Stimulated activated CD4-positive, alpha-beta T cell treated with anti-CD3 and anti-CD28 coated beads, Interleukin-1b, Interleukin-23, amount 100 ng/mL, for 4 hours (primary cell): ENCODE results near the gene IRX2.

ENCODE experiments used
- DNase-seq, 2 donors: peaks; one replicate each; pipeline ENCODE4 v3.0.0-alpha.2; 2020; ENCODE audit warnings: low read depth in 2 of 2

The IRX2 gene

DNA sequence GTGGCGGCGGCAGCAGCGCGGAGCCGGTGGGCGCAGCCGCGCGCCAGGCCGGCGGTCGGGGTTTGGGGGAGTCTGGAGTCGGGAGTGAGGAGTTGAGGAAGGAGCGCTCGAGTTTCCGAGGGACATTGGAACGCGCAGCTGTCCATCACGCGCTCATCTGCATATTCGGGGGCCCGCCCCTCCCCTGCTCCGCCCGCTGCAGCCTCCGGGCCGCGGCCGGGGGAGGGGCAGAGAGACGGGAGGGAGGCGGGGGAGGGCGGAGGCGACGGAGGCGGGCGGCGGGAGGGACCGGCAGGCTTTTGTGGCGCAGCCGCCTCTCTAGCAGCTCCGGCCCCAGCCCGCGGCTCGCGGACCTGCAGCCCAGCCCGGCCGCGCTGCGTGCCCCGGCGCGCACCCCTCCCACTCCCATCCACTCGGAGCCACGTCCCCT is at the start of gene IRX2:
TSS of gene IRX2 (minus strand) at position 86 of the 430 bp plus-strand sequence. CDS start 264 bp downstream, outside the sequence.
- no peak for DNase-seq

DNA sequence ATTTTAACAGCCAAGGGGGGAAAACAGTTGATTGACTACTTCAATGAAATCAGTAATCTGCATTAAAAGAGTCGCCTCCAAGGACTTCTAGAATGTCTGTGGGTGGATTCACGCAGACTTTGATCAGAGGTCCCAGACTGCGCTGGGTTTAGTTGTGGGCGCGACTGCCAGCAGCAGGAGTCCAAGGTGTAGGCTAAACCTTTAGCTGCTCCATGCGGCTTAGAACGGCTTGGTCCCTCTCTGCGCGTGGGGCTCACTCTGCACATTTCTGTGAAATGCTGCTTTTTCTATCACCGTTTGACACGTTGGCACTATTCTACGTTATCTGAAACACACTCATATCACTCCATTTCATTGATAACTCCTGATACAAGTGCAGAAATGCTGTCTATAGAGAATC is 48.6 kb upstream of the IRX2 start:
- no peak for DNase-seq

DNA sequence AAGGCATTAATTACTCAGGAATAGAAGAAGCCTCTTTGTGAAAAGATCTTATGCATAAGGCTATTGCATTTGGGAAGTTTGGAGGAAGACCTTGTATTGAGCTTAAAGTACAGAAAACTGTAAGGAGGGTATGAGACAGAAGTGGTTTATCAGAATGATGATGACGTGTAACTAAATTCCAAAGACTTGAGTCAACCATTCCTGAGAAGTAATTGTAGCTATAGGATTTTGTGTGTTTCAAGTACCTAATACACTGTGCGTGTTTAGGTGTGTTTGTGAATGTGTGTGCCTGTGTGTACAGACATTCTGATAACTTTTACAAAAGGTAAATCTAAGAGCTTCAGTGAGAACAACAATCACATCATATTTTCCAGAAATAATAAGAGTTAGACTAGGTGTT is 46.5 kb upstream of the IRX2 start:
- DNase-seq = no peak

DNA sequence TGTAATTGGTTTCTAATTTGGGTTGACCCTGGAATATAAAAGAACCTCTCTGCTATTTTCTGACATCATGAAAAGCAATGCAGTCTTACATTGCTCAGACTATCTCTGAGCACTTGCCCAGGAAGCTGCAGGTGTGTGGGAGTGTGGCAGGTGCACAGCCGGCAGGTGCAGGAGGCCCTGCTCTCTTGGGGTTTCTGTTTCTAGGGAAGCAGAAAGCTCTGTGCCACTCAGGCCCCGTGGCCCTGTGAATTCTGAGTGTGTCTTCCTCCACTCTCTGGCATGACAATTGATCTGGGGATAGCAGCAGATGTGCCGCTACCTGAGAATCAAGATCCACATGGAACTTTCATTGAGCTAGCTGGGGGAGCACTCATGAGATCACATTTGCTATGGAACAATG is 45.7 kb upstream of the IRX2 start:
- no peak for DNase-seq

DNA sequence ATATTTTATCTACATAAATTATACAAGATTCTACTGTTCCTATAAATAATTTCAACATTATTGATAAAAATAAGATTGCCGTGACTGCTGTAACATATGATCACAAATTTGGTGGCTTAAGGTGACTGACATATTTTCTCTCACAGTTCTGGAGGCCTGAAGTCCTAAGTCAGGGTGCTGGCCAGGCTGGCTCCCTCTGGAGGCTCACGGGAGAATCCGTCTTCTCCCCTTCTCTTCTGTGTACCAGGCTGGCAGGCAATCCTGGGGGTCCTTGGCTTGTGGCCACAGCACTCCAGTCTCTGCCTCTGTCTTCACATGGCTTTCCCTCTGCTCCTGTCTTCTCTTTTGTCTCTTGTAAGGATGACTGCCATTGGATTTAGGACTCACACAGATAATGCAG is 31.7 kb upstream of the IRX2 start:
- DNase-seq = no peak

DNA sequence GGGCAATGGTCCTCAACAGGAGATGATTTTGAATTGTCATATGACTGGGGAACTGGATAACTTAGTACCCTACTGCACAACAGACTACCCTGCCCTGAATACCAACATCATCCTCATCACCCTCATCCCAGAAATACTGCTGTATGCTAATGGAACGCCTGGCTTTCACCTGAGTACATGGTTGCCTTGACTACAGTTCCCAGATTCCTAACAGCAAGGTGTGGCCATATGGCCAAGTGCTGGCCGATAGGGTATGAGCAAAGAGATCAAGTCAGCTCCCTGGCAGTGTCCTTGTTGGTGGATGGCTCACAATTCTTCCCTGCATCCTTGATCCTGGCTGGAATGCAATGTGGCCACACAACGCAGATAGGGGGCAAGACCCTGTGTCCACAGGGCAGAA is 31.2 kb upstream of the IRX2 start:
- DNase-seq = no peak

DNA sequence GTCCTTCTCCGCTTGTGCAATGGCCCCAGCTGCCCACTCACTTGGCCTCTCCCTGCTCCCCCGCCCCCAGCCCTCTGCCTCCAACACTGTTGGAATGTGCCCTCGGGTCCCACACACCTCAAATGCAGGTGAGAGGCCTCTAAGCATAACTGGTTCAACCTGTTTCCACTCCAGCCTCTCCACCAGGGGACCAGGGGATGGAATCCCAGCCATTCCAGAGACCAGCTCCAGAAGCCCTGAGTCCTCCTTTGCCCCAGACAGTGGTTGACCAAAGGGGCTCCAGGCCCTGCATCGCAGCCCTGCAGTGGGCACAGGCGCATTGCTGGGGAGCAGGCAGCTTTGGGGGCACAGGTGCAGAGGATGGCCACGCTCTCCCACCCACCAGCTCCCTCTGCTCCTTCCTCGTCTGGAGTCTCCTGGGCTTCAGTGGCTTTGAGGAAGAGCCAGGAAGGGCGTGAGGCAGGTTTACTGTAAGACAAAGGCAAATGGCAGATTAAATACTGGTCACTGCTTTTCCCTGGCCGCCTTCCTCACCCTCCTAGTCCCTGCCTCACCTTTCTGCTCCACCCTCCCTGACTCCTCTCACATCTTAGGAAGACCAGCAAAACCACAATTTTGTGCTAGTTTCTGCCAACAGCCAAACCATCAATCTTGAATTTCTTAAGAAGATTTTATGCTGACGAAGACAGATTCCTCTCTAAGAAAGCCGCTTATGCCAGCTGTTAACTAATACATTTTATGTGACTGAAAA is 29.1 kb upstream of the IRX2 start:
- DNase-seq = no peak

DNA sequence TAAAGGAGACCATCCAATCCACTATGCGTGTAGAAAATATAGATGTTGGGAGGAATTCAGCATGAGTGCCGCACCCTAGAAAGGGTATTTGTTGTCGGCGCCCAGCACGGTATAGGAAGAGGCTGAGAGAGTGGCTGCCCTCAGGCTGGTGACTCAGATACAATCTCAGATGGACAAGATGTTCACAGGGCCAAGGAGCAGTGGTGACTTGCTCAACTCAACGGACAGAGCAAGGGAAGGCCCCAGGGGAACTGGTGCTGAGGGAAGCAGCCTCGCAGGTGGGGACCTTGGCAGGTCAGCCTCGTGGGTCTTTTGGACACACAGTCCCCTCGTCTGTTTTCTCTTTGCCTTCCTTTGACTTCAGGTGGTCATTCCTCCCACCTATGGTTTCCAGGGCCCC is 28.0 kb upstream of the IRX2 start:
- no peak for DNase-seq

DNA sequence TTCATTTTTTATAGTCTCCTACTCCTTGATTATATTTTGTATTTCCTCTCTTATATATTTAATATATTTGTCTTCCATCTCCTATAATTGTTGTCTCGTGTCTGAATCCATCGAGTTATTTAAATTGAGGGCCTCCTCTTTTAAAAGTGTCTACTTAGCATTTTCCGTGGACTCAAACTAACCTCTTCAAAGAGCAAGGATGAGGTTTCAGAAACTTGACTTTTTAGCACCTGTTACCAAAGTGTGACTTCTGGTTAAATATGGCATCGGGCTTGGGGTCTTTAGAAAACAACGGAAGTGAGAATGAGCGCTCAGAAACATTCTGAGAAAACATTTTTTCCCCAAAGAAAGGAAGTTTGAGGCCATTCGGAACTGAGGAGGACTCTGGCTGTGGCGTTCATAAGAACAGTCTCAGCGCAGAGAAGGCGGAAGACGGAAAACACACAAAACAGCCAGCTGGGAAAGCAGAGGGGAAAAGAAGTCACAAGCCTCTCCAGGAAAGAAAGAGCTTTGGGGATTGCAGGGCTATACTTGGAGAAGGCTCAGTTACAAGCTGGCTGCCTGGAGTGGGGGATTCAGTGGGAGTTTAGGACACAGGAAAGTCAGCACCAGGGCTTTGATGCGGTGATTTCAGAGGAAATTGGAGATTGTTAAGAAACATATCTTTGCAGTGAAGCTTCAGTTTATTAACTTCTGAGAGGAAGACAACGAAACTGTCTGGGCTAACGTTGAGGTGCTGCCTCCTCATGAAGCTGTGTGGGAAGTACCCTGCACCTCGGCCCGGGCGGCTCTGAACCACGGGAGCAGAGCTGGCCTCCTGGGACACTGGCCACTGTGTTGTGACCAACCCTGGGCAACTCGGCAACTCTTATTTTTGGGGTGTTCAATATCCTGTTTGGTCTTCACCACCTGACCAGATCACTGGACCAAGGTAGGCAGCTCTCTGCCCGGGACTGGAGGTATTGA is 25.1 kb upstream of the IRX2 start:
- DNase-seq = no peak

DNA sequence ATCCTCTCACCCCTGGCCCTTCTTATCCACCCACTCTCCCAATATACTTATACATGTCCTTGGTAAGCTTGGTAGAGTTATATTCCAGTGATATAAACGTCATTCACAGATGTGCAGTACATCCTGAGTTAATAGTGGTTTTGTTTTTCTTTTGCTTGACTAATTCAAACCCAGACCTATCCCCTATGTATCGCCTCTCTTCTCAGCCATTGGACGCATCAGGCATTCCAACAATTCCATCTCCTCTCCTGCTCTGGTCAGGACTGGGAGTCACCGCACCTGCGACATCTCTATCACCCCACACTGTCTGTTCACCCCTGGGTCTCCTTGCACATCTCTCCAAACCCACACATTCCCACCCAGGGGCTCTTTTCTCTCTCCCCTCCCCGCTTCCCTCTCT is 21.9 kb upstream of the IRX2 start:
- no peak for DNase-seq

DNA sequence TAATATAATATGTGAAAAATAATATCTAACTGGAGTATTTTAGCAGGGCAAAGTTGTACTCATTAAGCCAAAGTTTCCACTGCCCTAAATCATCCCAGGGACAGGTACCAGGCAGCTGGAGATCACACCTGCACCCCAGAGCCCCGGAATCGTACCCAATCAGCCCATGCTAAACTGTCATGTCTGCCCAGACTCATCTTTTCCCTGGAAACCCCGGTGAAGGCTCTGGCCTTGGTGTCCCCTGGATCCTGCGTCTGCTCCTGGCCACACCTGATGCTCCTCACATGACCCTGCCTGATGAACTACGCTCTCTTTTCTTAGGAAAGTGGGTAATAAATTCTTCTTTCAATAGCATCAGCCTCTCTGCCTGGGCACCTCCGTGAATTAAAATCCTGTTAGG is 15.6 kb upstream of the IRX2 start:
- no peak for DNase-seq

DNA sequence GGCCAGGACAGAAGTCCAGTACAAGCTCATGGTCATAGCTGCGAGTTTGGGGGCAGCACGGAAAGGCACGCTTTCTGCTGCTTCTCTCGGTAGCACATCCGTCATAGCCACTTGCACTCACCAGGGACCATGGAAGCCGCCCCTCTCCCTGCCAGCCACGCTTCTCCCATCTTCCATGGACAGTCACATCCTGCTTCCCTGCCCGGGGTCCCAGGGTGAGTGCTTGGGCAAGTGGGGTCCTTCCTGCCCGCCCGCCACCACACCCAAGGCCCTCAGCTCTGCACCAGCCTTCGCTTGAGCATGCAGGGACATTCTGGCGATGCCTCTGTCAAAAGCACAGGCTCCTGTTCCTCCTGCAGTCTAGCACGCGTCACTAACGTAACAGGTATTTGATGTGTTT is 13.1 kb upstream of the IRX2 start:
- DNase-seq = no peak

DNA sequence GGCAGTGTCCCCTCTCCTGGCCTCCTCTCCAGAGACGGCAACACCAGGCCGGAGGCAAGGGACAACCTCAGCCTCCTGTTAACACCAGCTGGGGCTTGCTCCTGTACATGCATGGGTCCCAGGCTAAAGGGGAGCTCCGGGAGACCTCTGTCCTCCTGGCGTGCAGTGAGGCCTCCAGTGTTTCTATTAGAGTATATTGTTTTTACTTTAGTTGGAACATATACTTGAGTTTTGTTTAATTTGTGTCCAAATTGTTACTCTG is 12.0 kb upstream of the IRX2 start:
- no peak for DNase-seq

DNA sequence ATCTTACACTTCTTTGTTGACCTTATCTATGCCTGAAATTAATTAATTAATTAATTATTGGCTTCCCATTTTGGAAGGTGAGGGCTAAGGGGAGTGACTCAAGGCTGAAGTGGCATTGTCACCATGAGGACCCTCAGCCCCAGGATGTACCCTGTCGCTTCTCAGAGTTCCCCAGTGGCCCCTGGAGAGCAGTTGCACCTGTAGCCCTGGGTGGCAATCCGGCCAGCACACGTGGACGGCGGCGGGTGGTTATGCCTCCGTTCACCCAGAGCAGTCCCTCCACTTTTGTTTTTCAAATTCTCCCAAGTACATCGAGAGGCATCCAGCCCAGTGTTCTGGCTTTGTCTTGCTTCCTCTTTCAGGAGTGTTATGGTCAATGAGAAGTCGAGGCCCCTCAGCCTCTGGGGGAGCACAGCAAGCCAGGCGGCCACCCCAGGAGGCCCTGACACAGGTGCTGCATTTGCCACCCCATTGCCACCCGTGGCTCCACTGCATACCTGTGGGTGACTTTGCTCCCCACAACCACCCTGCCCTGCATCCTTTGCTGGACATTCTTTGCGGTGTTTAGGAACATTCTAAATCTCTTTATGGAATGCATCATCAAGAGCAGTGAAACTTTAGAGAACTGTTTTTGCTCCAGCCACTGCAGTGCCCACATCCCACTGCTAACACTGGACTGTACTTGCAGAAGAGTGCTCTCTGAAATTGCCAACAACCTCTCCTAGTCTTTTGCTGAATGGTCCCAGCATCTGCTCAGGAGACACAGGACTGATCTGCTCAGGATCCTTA is 11.5 kb upstream of the IRX2 start:
- no peak for DNase-seq

DNA sequence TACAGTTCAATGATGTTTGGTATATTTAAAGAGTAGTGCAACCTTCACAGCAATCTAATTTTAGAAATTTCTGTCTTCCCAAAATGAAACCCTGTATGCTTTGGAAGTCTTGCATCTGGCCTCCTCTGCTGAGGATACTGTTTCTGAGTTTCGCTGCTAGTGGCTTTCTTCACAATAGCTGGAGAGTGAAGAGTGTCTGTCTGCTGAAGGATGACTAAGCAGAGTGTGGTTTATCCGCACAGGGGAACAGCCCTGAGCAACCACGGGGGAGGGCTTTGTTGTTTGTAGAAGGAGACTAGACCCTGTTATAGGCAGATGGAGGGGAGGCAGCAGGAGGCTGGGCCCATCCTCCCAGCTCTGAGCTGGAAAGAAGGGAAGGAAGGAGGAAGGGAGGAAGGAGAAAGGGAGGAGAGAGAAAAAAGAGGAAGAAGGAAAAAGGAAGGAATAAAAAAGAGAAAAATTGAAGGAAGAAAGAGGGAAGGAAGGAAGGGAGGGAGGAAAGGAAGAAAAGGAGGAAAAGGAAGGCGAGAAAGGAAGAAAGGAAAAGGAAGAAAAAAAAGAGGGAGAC is 10.5 kb upstream of the IRX2 start:
- DNase-seq = no peak

DNA sequence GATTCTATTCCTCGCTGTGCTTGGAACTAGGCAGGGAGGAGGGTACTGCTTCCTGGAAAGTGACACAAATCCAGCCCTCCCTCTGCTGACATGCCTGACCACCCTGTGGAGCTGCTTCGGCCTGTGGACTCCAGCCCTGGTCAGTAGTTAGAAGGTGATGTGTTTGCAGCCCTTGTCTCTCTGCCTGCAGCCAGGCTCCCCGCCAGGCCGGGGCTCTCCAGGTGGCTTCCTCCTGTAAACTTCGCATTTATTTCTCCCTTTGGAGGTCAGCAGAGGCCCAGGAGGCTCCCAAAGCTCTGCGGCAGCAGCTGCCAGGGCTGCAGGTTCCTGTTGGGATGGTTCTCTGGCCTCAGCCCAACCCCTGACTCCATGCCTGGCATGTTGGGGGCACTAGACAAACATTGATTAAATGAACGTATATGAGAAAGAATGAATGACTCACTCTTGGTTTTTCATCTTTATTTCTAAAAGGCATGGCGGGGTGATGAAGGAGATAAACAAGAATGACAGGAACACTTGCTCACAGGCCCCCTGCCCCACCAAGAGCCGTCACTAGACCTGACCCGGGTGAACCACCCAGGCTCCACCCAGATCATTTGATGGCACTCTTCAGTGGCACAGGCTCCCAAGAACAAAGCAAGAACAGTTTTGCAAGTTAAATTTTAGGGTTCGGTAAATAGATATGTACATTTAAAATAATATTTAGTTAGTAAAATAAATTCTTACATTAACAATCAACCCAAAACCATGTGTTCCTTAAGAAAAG is 8.4 kb upstream of the IRX2 start:
- DNase-seq = no peak

DNA sequence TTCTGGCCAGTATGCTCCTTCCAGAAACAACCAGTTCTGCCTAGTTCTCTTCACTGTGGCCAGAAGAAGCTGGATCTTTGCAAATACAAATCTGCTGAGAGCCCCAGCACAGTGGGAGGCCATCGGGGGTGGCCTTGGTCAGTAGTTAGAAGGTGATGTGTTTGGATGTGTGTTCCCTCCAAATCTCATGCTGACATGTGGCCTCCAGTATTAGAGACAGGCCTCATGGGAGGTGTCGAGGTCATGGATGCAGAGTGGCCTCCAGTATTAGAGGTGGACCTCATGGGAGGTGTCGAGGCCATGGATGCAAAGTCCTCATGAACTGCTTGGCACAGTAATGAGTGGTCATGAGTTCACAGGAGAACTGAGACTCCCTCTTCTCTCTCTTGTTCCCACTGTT is 7.6 kb upstream of the IRX2 start:
- DNase-seq = no peak

DNA sequence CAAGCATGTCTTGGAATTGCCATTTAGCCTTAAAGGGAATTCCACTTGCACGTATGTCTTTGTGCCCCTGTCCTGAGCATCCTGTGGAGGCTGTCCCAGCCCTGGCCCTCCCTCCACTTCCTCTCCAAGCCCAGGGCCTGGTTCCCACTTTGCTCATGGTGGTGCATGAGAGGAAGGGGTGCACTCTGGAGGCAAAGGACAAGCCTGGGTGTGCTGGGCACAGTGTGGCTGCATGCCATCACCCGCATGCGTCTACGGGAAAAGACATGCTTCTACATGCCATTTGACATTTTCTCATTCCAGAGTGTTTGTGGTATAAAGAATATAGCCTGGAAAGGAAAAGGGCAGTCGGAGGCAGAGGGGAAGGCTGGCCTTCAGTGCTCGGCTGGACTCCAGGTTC is 7.2 kb upstream of the IRX2 start:
- no peak for DNase-seq

DNA sequence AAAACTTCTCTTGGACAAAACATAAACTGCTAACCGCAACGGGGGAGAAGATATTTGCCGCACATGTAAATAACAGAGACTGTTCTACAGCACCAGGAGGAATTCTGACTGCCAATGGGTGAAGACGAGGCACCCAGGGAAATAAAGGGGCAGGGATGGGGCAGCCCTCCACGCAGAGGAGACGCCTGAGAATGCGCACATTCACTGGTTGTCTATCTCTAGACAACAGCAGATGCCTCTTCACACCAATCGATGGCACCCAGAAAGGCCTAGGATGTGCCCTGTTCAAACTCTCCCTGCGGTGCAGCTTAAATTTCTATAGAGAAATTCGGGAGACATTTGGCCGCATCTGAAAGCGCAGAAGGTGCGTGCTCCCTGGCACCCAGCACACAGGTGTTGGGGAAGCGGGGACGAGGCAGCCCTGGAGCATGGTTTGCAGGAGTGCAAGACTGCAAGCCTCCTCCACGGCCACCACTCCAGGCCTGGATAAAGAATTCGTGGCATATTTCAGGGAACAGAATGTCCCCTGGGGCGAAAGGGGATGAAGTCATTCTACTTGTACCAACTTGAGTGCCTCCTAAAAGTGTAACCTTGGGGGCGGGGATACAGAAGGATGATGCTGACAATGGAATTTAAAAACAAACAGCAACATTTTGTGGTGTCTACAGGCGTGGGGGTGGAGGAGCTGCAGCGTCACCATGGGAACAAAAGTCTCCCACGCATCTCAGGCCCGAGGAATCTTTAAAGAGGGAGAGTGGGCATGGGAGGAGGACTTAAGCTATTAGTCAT is 6.3 kb upstream of the IRX2 start:
- DNase-seq = no peak
